Measurements from ENCODE around the gene MCM3AP. TPM values are rescaled to one million over a fixed set of nuclear protein-coding genes. Genes with fewer than 3 reads are reported as not detected.

Gene MCM3AP
- polyA plus RNA-seq, 1 experiment: 31.6 TPM

DNA sequence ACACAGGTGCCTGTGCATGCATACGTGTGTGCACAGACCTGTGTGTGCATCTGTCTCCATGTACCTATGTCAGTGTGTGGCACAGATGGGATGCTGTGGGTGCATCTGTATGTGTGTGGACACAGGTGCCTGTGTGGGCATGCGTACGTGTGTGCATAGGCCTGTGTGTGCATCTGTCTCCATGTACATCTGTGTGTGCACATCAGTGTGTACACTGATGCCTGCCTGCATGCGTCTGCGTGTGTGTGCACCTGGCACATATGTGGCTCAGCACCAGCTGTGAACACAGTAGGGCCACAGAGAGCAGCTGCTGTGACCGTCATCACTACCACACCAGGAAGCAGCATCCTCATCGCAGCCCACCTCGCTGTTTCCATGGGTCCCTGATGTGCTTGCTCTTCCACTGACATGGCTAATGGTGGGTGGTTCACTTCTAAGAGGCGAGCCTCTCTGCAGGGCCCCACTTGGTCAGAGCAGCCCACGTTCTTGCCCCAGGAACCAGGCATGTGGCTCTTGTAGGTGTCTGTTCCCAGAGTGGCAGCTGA, 91.5 kb downstream of the MCM3AP start:
- H3K36me3 ChIP-seq (ENCODE audit: control insufficient read depth, insufficient read depth, low read length): peaks cover 30% of the 10 kb centered on the region
- no peak for DNase-seq (ENCODE audit: low read depth)
- H3K27me3 ChIP-seq (ENCODE audit: control insufficient read depth, insufficient read depth, low read length): no peaks in the 10 kb centered on the region
- POLR2A ChIA-PET: no interaction called here
- no peak overlapping the region for H3K4me3 ChIP-seq (ENCODE audit: low read depth, low read length)
- TF ChIP-seq, protein P1, sequence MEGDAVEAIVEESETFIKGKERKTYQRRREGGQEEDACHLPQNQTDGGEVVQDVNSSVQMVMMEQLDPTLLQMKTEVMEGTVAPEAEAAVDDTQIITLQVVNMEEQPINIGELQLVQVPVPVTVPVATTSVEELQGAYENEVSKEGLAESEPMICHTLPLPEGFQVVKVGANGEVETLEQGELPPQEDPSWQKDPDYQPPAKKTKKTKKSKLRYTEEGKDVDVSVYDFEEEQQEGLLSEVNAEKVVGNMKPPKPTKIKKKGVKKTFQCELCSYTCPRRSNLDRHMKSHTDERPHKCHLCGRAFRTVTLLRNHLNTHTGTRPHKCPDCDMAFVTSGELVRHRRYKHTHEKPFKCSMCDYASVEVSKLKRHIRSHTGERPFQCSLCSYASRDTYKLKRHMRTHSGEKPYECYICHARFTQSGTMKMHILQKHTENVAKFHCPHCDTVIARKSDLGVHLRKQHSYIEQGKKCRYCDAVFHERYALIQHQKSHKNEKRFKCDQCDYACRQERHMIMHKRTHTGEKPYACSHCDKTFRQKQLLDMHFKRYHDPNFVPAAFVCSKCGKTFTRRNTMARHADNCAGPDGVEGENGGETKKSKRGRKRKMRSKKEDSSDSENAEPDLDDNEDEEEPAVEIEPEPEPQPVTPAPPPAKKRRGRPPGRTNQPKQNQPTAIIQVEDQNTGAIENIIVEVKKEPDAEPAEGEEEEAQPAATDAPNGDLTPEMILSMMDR (IDR thresholded peaks at IDR 0.05; ENCODE audit: insufficient read depth, low read depth, low read length): no peak
- CTCF ChIA-PET: no interaction called here

DNA sequence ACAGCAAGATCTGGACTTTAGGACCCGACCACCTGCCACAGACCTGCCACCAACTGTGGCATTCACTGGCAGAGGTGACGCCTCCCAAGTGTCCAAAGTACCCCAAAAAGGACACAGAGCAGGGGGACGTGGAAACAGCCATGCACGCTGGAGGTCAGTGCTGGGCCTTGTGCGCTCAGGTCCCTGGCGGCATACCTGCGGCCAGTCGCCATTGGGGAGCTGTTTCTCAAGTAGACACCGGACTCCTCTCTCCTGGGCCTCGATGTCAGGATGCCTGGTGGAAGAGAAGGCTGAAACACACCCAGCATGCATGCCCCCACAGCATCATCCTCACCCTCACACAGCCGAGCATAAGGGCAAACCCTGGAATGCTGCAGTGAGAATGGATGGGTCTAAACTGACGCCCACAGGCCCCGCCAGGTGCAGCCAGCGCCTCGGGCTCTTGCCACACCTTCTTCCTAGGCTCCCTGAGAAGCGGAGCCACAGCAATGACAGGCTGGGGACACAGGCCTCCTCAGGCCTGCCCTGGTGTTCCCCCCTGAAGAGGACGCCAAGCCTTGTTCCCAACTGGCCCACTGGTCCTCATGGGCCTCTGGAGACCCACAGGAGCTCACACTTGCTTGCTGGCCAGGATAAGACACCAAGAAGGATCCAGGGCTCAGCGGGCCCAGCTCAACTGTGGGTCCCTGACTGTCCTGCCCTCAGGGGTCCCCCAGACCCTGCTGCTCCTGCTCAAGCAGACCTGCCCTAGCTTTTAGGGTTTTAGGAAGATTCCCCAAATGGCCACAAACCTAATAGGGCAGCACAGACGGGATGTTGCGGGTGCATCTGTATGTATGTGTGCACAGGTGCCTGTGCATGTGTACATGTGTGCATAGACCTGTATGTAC, 93.5 kb downstream of the MCM3AP start:
- Histone ChIP-seq H3K36me3 (ENCODE audit: control insufficient read depth, insufficient read depth, low read length) (peaks cover 30% of the 10 kb centered on the region), H3K27me3 (ENCODE audit: control insufficient read depth, insufficient read depth, low read length) (no peaks in the 10 kb centered on the region), H3K4me3 (ENCODE audit: low read depth, low read length) (no peak overlapping the region)
- DNase-seq (ENCODE audit: low read depth): no peak
- ChIA-PET POLR2A (no interaction called here), CTCF (interaction anchor here (1.0 kb wide), 1 partner anchor 33 kb away, joined by 3 read pairs; no protein-coding TSS in a partner anchor)
- TF ChIP-seq, protein P1 (IDR thresholded peaks at IDR 0.05; ENCODE audit: insufficient read depth, low read depth, low read length): no peak

DNA sequence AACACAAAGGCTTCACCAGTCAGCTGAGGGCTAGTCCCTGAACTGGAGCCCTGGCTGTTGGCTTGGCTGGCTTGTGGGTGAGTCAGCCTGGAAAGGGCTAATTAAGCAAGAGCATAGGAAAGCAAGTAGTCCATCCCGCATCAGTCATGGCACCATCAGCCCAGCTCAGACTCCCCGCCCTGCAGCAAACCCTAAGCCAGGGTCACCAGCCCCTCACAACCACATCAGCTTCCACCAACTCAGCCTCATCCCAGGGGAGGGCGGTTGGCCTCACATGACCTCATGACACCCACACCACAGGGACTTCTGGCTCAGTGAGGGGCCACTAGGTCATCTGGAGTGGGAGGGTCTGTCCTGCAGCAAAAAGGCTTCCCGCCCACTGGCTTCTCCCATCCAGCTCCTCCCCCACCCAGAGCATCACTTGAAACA, 94.1 kb downstream of the MCM3AP start:
- POLR2A ChIA-PET: no interaction called here
- H3K4me3 ChIP-seq (ENCODE audit: low read depth, low read length): no peak overlapping the region

DNA sequence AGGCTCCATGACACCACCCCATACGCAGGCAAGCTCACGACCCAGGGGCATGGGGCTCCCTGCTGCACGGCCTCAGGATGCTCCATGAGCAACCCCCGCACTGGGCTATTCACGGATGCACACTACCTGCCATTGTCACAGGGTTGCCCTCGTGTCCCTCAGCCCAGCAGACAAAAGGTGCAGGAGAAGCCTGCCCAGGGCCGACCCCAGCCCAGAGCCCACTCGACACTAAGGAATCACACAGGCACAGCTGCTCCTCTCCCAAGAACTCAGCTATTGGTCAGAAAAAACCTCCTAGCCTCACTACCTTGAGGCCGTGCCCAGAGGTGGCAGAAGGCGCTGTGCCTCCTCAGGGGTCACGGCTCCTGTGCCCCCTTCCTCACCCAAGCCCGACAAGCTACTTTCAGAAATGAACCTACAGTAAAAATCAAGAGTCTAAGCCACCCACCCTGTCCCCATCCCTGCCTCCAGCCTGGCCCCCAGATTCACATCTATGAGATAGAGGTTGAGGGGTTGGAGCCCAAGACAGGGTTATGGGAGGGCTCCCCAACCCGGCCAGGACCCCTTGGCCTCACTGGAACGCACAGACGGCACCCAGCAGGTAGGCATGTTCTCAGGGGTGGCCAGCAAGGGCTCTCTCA, 94.8 kb downstream of the MCM3AP start:
- H3K27me3 ChIP-seq (ENCODE audit: control insufficient read depth, insufficient read depth, low read length): no peaks in the 10 kb centered on the region
- ChIA-PET POLR2A (no interaction called here), CTCF (interaction anchor here (1.0 kb wide), 1 partner anchor 34 kb away, joined by 3 read pairs; no protein-coding TSS in a partner anchor)
- TF ChIP-seq, protein P1 (IDR thresholded peaks at IDR 0.05; ENCODE audit: insufficient read depth, low read depth, low read length): no peak
- peaks cover 25% of the 10 kb centered on the region for H3K36me3 ChIP-seq (ENCODE audit: control insufficient read depth, insufficient read depth, low read length)
- DNase-seq (ENCODE audit: low read depth): no peak
- no peak overlapping the region for H3K4me3 ChIP-seq (ENCODE audit: low read depth, low read length)

More for the DNA sequence above, 94.1 kb downstream of the MCM3AP start:
- TF ChIP-seq, protein P1 (IDR thresholded peaks at IDR 0.05; ENCODE audit: insufficient read depth, low read depth, low read length): no peak
- CTCF ChIA-PET: interaction anchor here (1.0 kb wide), 1 partner anchor 34 kb away, joined by 3 read pairs; no protein-coding TSS in a partner anchor
- Histone ChIP-seq H3K27me3 (ENCODE audit: control insufficient read depth, insufficient read depth, low read length) (no peaks in the 10 kb centered on the region), H3K36me3 (ENCODE audit: control insufficient read depth, insufficient read depth, low read length) (peaks cover 25% of the 10 kb centered on the region)
- no peak for DNase-seq (ENCODE audit: low read depth)

DNA sequence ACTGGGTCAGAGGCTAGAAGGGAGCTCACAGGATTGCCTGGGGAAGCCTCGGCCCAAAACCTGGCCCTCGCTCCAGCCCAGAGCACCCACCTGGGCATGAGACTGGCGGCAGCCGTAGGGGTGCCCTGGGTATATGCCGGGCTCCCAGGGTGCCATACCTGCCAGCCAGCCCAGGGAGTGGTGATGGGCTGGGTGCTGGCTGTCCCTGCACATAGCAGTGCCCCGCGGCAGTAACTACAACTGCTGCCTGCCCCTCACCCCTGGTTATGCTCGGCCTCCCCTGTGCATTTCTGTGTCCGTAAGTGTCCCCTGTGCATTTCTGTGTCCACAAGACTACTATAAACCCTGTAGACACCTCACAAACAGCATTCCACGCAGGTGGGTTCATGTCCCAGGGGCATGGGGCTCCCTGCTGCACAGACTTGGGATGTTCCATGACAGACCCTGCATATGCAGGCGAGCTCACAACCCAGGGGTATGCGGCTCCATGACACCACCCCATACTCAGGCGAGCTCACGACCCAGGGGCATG, 95.4 kb downstream of the MCM3AP start:
- POLR2A ChIA-PET: no interaction called here
- peaks cover 23% of the 10 kb centered on the region for H3K36me3 ChIP-seq (ENCODE audit: control insufficient read depth, insufficient read depth, low read length)

More for the DNA sequence above, 95.4 kb downstream of the MCM3AP start:
- CTCF ChIA-PET: interaction anchor here (0.7 to 1.7 kb wide), 2 partner anchors 17 to 310 kb away, joined by 3 to 4 read pairs; no protein-coding TSS in a partner anchor
- H3K4me3 ChIP-seq (ENCODE audit: low read depth, low read length): no peak overlapping the region
- no peaks in the 10 kb centered on the region for H3K27me3 ChIP-seq (ENCODE audit: control insufficient read depth, insufficient read depth, low read length)
- DNase-seq (ENCODE audit: low read depth): no peak
- TF ChIP-seq, protein P1 (IDR thresholded peaks at IDR 0.05; ENCODE audit: insufficient read depth, low read depth, low read length): no peak

All from BJ (cell line).